22Rv1 (cell line): ENCODE results near the gene NLRP1.

Source experiments
- H3K27ac ChIP-seq: fragments of 450-650 bp; 2 replicates; pipeline ENCODE4 v1.5.1; 2017
- CTCF ChIP-seq: fragments of 450-650 bp; IDR thresholded peaks from 2 replicates; pipeline ENCODE4 v1.5.1; 2017; ENCODE audit warnings: mild to moderate bottlenecking
- ZFX ChIP-seq: fragments of 450-650 bp; IDR thresholded peaks from 2 replicates; pipeline ENCODE4 v1.6.1; 2017; ENCODE audit warnings: antibody characterized with exemption, borderline replicate concordance

NLRP1 gene

GRCh38 chr17:5621026-5621425, 36.7 kb upstream of the NLRP1 start:
- TF ChIP-seq ZFX, result no peak
- TF ChIP-seq CTCF, result no peak
- H3K27ac ChIP-seq, result no peak overlapping the region

- peak overlapping the region; percentile 63 for H3K27ac ChIP-seq
- TF ChIP-seq CTCF, result no peak
- no peak for TF ChIP-seq ZFX
Observed at GRCh38 chr17:5619088-5619740, 34.9 kb upstream of the NLRP1 start.

- peak overlapping the region; percentile 63 for H3K27ac ChIP-seq
- TF ChIP-seq ZFX, result no peak
- TF ChIP-seq CTCF, result no peak
Observed at GRCh38 chr17:5618476-5618875, 34.2 kb upstream of the NLRP1 start.

- TF ChIP-seq ZFX, result no peak
- TF ChIP-seq CTCF, result no peak
- H3K27ac ChIP-seq, result no peak overlapping the region
Observed at GRCh38 chr17:5615476-5615875, 31.2 kb upstream of the NLRP1 start.

GRCh38 chr17:5610956-5611355, 26.6 kb upstream of the NLRP1 start:
- no peak overlapping the region for H3K27ac ChIP-seq
- no peak for TF ChIP-seq ZFX
- TF ChIP-seq CTCF, result no peak

- TF ChIP-seq CTCF, result no peak
- no peak for TF ChIP-seq ZFX
- H3K27ac ChIP-seq, result no peak overlapping the region
Observed at GRCh38 chr17:5608399-5609112, 24.2 kb upstream of the NLRP1 start.

- no peak for TF ChIP-seq CTCF
- no peak for TF ChIP-seq ZFX
- H3K27ac ChIP-seq, result no peak overlapping the region
Observed at GRCh38 chr17:5607946-5608345, 23.6 kb upstream of the NLRP1 start.
